Hepatic stellate cell (primary cell): Measurements from ENCODE around the gene ZBTB39.
"Not testable (repeated sequence)": the region's sequence is repeated elsewhere in the genome, so short reads cannot be mapped to it uniquely, and the experiment has no call there.

Experiments used
- DNase-seq: peaks from one replicate; pipeline ENCODE4 v3.0.0; 2011; ENCODE audit warnings: low spot score

ZBTB39 gene

GRCh38 chr12:57000393-57000792 lies 6.0 kb downstream of the ZBTB39 start:
- DNase-seq: no peak

- no peak for DNase-seq
These were observed 6.9 kb downstream of the ZBTB39 start for GRCh38 chr12:56999456-56999855.

- DNase-seq: no peak
These were observed 7.4 kb downstream of the ZBTB39 start for GRCh38 chr12:56998981-56999380.

GRCh38 chr12:56998316-56998715 lies 8.0 kb downstream of the ZBTB39 start:
- DNase-seq: no peak

GRCh38 chr12:56996793-56997545 lies 9.4 kb downstream of the ZBTB39 start:
- DNase-seq: no peak

- DNase-seq: no peak
These were observed 10.3 kb downstream of the ZBTB39 start for GRCh38 chr12:56995930-56996496.

- no peak for DNase-seq
These were observed 11.0 kb downstream of the ZBTB39 start for GRCh38 chr12:56995201-56995929.

GRCh38 chr12:56994231-56994746 lies 12.1 kb downstream of the ZBTB39 start:
- DNase-seq: no peak

- no peak for DNase-seq
These were observed 13.0 kb downstream of the ZBTB39 start for GRCh38 chr12:56993346-56993745.

- no peak for DNase-seq
These were observed 14.8 kb downstream of the ZBTB39 start for GRCh38 chr12:56991319-56992246.

GRCh38 chr12:56990648-56991318 lies 15.6 kb downstream of the ZBTB39 start:
- no peak for DNase-seq

GRCh38 chr12:56989861-56990610 lies 16.3 kb downstream of the ZBTB39 start:
- no peak for DNase-seq

GRCh38 chr12:56988207-56988739 lies 18.1 kb downstream of the ZBTB39 start:
- DNase-seq: no peak

- DNase-seq: peak; percentile 74
These were observed 18.7 kb downstream of the ZBTB39 start for GRCh38 chr12:56987551-56988053.

GRCh38 chr12:56987011-56987410 lies 19.3 kb downstream of the ZBTB39 start:
- no peak for DNase-seq

GRCh38 chr12:56985714-56986113 lies 20.6 kb downstream of the ZBTB39 start:
- DNase-seq: not testable (repeated sequence)

- DNase-seq: no peak
These were observed 23.0 kb downstream of the ZBTB39 start for GRCh38 chr12:56983386-56983785.

- DNase-seq: not testable (repeated sequence)
These were observed 23.6 kb downstream of the ZBTB39 start for GRCh38 chr12:56982578-56983236.

GRCh38 chr12:56980941-56981530 lies 25.3 kb downstream of the ZBTB39 start:
- DNase-seq: no peak
